CD4-positive, alpha-beta T cell treated with Interleukin-21 for 1 hour (primary cell): ENCODE results near the gene ZNF536.

Experiments used
- DNase-seq: peaks from one replicate; pipeline ENCODE4 v3.0.0-alpha.2; 2020

ZNF536 gene

GRCh38 chr19:30539981-30540380 lies 167.8 kb downstream of the ZNF536 start:
- DNase-seq = no peak

GRCh38 chr19:30540761-30541160 lies 168.6 kb downstream of the ZNF536 start:
- no peak for DNase-seq

- no peak for DNase-seq
Measured at GRCh38 chr19:30541575-30541974, 169.4 kb downstream of the ZNF536 start.

- no peak for DNase-seq
Measured at GRCh38 chr19:30543243-30543945, 171.2 kb downstream of the ZNF536 start.

- no peak for DNase-seq
Measured at GRCh38 chr19:30545752-30546151, 173.6 kb downstream of the ZNF536 start.

- no peak for DNase-seq
Measured at GRCh38 chr19:30546332-30546731, 174.1 kb downstream of the ZNF536 start.

- no peak for DNase-seq
Measured at GRCh38 chr19:30547246-30547645, 175.1 kb downstream of the ZNF536 start.

- no peak for DNase-seq
Measured at GRCh38 chr19:30549151-30549550, 177.0 kb downstream of the ZNF536 start.

GRCh38 chr19:30551271-30551670 lies 179.1 kb downstream of the ZNF536 start:
- no peak for DNase-seq

- no peak for DNase-seq
Measured at GRCh38 chr19:30552593-30552992, 180.4 kb downstream of the ZNF536 start.

GRCh38 chr19:30555075-30555790 lies 183.0 kb downstream of the ZNF536 start:
- no peak for DNase-seq

- DNase-seq = no peak
Measured at GRCh38 chr19:30555791-30556110, 183.6 kb downstream of the ZNF536 start.

GRCh38 chr19:30556230-30556711 lies 184.1 kb downstream of the ZNF536 start:
- no peak for DNase-seq

GRCh38 chr19:30557212-30557611 lies 185.0 kb downstream of the ZNF536 start:
- DNase-seq = no peak

- DNase-seq = no peak
Measured at GRCh38 chr19:30557927-30558557, 185.9 kb downstream of the ZNF536 start.

GRCh38 chr19:30558793-30559192 lies 186.6 kb downstream of the ZNF536 start:
- DNase-seq = no peak

- DNase-seq = no peak
Measured at GRCh38 chr19:30559446-30559845, 187.3 kb downstream of the ZNF536 start.

- DNase-seq = no peak
Measured at GRCh38 chr19:30562981-30563380, 190.8 kb downstream of the ZNF536 start.

- no peak for DNase-seq
Measured at GRCh38 chr19:30563691-30564090, 191.5 kb downstream of the ZNF536 start.

GRCh38 chr19:30564551-30565011 lies 192.4 kb downstream of the ZNF536 start:
- no peak for DNase-seq

- no peak for DNase-seq
Measured at GRCh38 chr19:30565636-30566035, 193.5 kb downstream of the ZNF536 start.

GRCh38 chr19:30566681-30567420 lies 194.7 kb downstream of the ZNF536 start:
- DNase-seq = no peak

- no peak for DNase-seq
Measured at GRCh38 chr19:30567536-30568232, 195.5 kb downstream of the ZNF536 start.
